GM18951 (cell line): ENCODE measurements around the gene DMBT1.

Source experiments
- POLR2A ChIP-seq: IDR thresholded peaks from 4 replicates; pipeline ENCODE4 v1.6.1; 2011; ENCODE audit warnings: mild to moderate bottlenecking; ENCODE audit not compliant: insufficient read length, insufficient read depth; ENCODE audit errors: extremely low read depth
- in situ Hi-C: fragments of 300-500 bp; cut with MboI; formaldehyde crosslinking; loops from one replicate; pipeline ENCODE4 v1.12.0; 2022; ENCODE audit warnings: low sequenced_read_pairs, mixed read lengths, inconsistent platforms; ENCODE audit not compliant: unreplicated experiment

DMBT1 gene

GRCh38 chr10:122554131-122555036 is 6.2 kb upstream of the DMBT1 start:
- TF ChIP-seq POLR2A = no peak
- in situ Hi-C loops = no loop called here

GRCh38 chr10:122555442-122555841 is 5.1 kb upstream of the DMBT1 start:
- TF ChIP-seq POLR2A = no peak
- in situ Hi-C loops = no loop called here

- no peak for TF ChIP-seq POLR2A
Measured at GRCh38 chr10:122557516-122557915, 3.0 kb upstream of the DMBT1 start.

GRCh38 chr10:122558452-122558851 is 2.1 kb upstream of the DMBT1 start:
- in situ Hi-C loops = no loop called here

More at GRCh38 chr10:122557516-122557915, 3.0 kb upstream of the DMBT1 start:
- in situ Hi-C loops = no loop called here

GRCh38 chr10:122559228-122559627 is 1.3 kb upstream of the DMBT1 start:
- in situ Hi-C loops = no loop called here
- no peak for TF ChIP-seq POLR2A

More at GRCh38 chr10:122558452-122558851, 2.1 kb upstream of the DMBT1 start:
- TF ChIP-seq POLR2A = no peak

- TF ChIP-seq POLR2A = no peak
- in situ Hi-C loops = no loop called here
Measured at GRCh38 chr10:122561212-122561611, 658 bp downstream of the DMBT1 start.

- in situ Hi-C loops = no loop called here
- no peak for TF ChIP-seq POLR2A
Measured at GRCh38 chr10:122561792-122562191, 1.2 kb downstream of the DMBT1 start.

GRCh38 chr10:122564980-122565379 is 4.4 kb downstream of the DMBT1 start:
- in situ Hi-C loops = no loop called here
- TF ChIP-seq POLR2A = no peak

- no peak for TF ChIP-seq POLR2A
- in situ Hi-C loops = no loop called here
Measured at GRCh38 chr10:122565766-122566206, 5.2 kb downstream of the DMBT1 start.

GRCh38 chr10:122566632-122567031 is 6.1 kb downstream of the DMBT1 start:
- in situ Hi-C loops = no loop called here
- TF ChIP-seq POLR2A = no peak

- in situ Hi-C loops = no loop called here
- no peak for TF ChIP-seq POLR2A
Measured at GRCh38 chr10:122567056-122567660, 6.6 kb downstream of the DMBT1 start.

GRCh38 chr10:122568551-122568950 is 8.0 kb downstream of the DMBT1 start:
- in situ Hi-C loops = no loop called here
- TF ChIP-seq POLR2A = no peak

GRCh38 chr10:122570920-122571319 is 10.4 kb downstream of the DMBT1 start:
- no peak for TF ChIP-seq POLR2A
- in situ Hi-C loops = no loop called here

- in situ Hi-C loops = no loop called here
- TF ChIP-seq POLR2A = no peak
Measured at GRCh38 chr10:122571892-122572291, 11.3 kb downstream of the DMBT1 start.
